GF-D8 (cell line): ENCODE measurements around the gene RIT2.
"Not testable (repeated sequence)": the region's sequence is repeated elsewhere in the genome, so short reads cannot be mapped to it uniquely, and the experiment has no call there.

ENCODE experiments used
- DNase-seq: peaks from one replicate; lab custom pipeline; 2025; lab: John Stamatoyannopoulos, UW

The RIT2 gene

GRCh38 chr18:42758852-42759251 lies 356.6 kb downstream of the RIT2 start:
- DNase-seq, result no peak

- DNase-seq, result no peak
Measured at GRCh38 chr18:42756214-42756613, 359.3 kb downstream of the RIT2 start.

- DNase-seq, result no peak
Measured at GRCh38 chr18:42752916-42753315, 362.6 kb downstream of the RIT2 start.

- DNase-seq, result no peak
Measured at GRCh38 chr18:42746794-42747193, 368.7 kb downstream of the RIT2 start.

- DNase-seq, result no peak
Measured at GRCh38 chr18:42745931-42746330, 369.6 kb downstream of the RIT2 start.

- no peak for DNase-seq
Measured at GRCh38 chr18:42745171-42745570, 370.3 kb downstream of the RIT2 start.

GRCh38 chr18:42743373-42744138 lies 371.9 kb downstream of the RIT2 start:
- no peak for DNase-seq

GRCh38 chr18:42742969-42743368 lies 372.5 kb downstream of the RIT2 start:
- DNase-seq, result no peak

GRCh38 chr18:42742474-42742873 lies 373.0 kb downstream of the RIT2 start:
- no peak for DNase-seq

- not testable (repeated sequence) for DNase-seq
Measured at GRCh38 chr18:42741805-42742347, 373.6 kb downstream of the RIT2 start.

- DNase-seq, result not testable (repeated sequence)
Measured at GRCh38 chr18:42741299-42741698, 374.2 kb downstream of the RIT2 start.

GRCh38 chr18:42736074-42736473 lies 379.4 kb downstream of the RIT2 start:
- DNase-seq, result no peak

GRCh38 chr18:42734520-42734919 lies 381.0 kb downstream of the RIT2 start:
- no peak for DNase-seq

GRCh38 chr18:42730272-42730671 lies 385.2 kb downstream of the RIT2 start:
- no peak for DNase-seq

- no peak for DNase-seq
Measured at GRCh38 chr18:42719221-42719620, 396.3 kb downstream of the RIT2 start.

- no peak for DNase-seq
Measured at GRCh38 chr18:42712065-42712464, 403.4 kb downstream of the RIT2 start.

GRCh38 chr18:42707080-42707479 lies 408.4 kb downstream of the RIT2 start:
- no peak for DNase-seq

- no peak for DNase-seq
Measured at GRCh38 chr18:42706618-42707017, 408.9 kb downstream of the RIT2 start.

GRCh38 chr18:42706029-42706608 lies 409.4 kb downstream of the RIT2 start:
- DNase-seq, result no peak
